ENCODE measurements around the gene MYOCOS. TPM values are rescaled to one million over a fixed set of nuclear protein-coding genes. Genes with fewer than 3 reads are reported as not detected.
"Not testable (repeated sequence)": the region's sequence is repeated elsewhere in the genome, so short reads cannot be mapped to it uniquely, and the experiment has no call there.

MYOCOS gene
- total RNA-seq, 1 experiment from 2014 or later, result 0.45 TPM

- Mint-ChIP-seq H3K4me3 (ENCODE audit: low read depth, unreplicated experiment) (no peak overlapping the region), H3K4me1 (ENCODE audit: low read depth, unreplicated experiment) (peaks cover 10% of the 10 kb centered on the region), H3K27ac (ENCODE audit: unreplicated experiment) (no peak overlapping the region), H3K9me3 (ENCODE audit: low read depth, unreplicated experiment) (no peaks in the 10 kb centered on the region), H3K36me3 (ENCODE audit: insufficient read depth, unreplicated experiment) (no peaks in the 10 kb centered on the region), H3K27me3 (ENCODE audit: unreplicated experiment) (no peaks in the 10 kb centered on the region)
- intact Hi-C loops (cut with micrococcal nuclease; ENCODE audit: unreplicated experiment), result no loop called here
- DNase-seq, result no peak
- no TSS peak for BruUV-seq (replicated peaks)
- no peak for TF ChIP-seq CTCF (IDR thresholded peaks at IDR 0.05; ENCODE audit: unreplicated experiment)
- CTCF ChIA-PET, result interaction anchor here (1.6 kb wide), 1 partner anchor 34 kb away, joined by 5 read pairs; no protein-coding TSS in a partner anchor
Observed at GRCh38 chr1:171610385-171610784, 11.7 kb upstream of the MYOCOS start.

- H3K36me3 Mint-ChIP-seq (ENCODE audit: insufficient read depth, unreplicated experiment), result no peaks in the 10 kb centered on the region
- peaks cover under 1% of the 10 kb centered on the region for H3K27me3 Mint-ChIP-seq (ENCODE audit: unreplicated experiment)
- no peak for TF ChIP-seq CTCF (IDR thresholded peaks at IDR 0.05; ENCODE audit: unreplicated experiment)
- H3K4me1 Mint-ChIP-seq (ENCODE audit: low read depth, unreplicated experiment), result peaks cover 11% of the 10 kb centered on the region
- BruUV-seq (replicated peaks), result no TSS peak
- H3K9me3 Mint-ChIP-seq (ENCODE audit: low read depth, unreplicated experiment), result no peaks in the 10 kb centered on the region
- intact Hi-C loops (cut with micrococcal nuclease; ENCODE audit: unreplicated experiment), result no loop called here
- no peak overlapping the region for H3K4me3 Mint-ChIP-seq (ENCODE audit: low read depth, unreplicated experiment)
- CTCF ChIA-PET, result no interaction called here
- no peak for DNase-seq
- no peak overlapping the region for H3K27ac Mint-ChIP-seq (ENCODE audit: unreplicated experiment)
Observed at GRCh38 chr1:171611306-171611705, 10.7 kb upstream of the MYOCOS start.

GRCh38 chr1:171613282-171613681, 8.8 kb upstream of the MYOCOS start:
- CTCF ChIA-PET, result interaction anchor here (0.7 kb wide), 1 partner anchor 424 kb away, joined by 3 read pairs; no protein-coding TSS in a partner anchor
- no TSS peak for BruUV-seq (replicated peaks)
- Mint-ChIP-seq H3K9me3 (ENCODE audit: low read depth, unreplicated experiment) (no peaks in the 10 kb centered on the region), H3K27ac (ENCODE audit: unreplicated experiment) (no peak overlapping the region), H3K36me3 (ENCODE audit: insufficient read depth, unreplicated experiment) (no peaks in the 10 kb centered on the region), H3K27me3 (ENCODE audit: unreplicated experiment) (peaks cover 19% of the 10 kb centered on the region), H3K4me1 (ENCODE audit: low read depth, unreplicated experiment) (peaks cover 11% of the 10 kb centered on the region), H3K4me3 (ENCODE audit: low read depth, unreplicated experiment) (no peak overlapping the region)
- no peak for TF ChIP-seq CTCF (IDR thresholded peaks at IDR 0.05; ENCODE audit: unreplicated experiment)
- intact Hi-C loops (cut with micrococcal nuclease; ENCODE audit: unreplicated experiment), result no loop called here
- no peak for DNase-seq

GRCh38 chr1:171615122-171615906, 6.7 kb upstream of the MYOCOS start:
- intact Hi-C loops (cut with micrococcal nuclease; ENCODE audit: unreplicated experiment); BruUV-seq (replicated peaks); H3K4me3 Mint-ChIP-seq (ENCODE audit: low read depth, unreplicated experiment): not testable (repeated sequence)

GRCh38 chr1:171616586-171616985, 5.5 kb upstream of the MYOCOS start:
- no peak for DNase-seq
- Mint-ChIP-seq H3K4me3 (ENCODE audit: low read depth, unreplicated experiment) (no peak overlapping the region), H3K36me3 (ENCODE audit: insufficient read depth, unreplicated experiment) (no peaks in the 10 kb centered on the region), H3K27me3 (ENCODE audit: unreplicated experiment) (peaks cover 19% of the 10 kb centered on the region), H3K4me1 (ENCODE audit: low read depth, unreplicated experiment) (peaks cover 11% of the 10 kb centered on the region), H3K9me3 (ENCODE audit: low read depth, unreplicated experiment) (no peaks in the 10 kb centered on the region), H3K27ac (ENCODE audit: unreplicated experiment) (no peak overlapping the region)
- intact Hi-C loops (cut with micrococcal nuclease; ENCODE audit: unreplicated experiment), result no loop called here
- TF ChIP-seq CTCF (IDR thresholded peaks at IDR 0.05; ENCODE audit: unreplicated experiment), result no peak
- CTCF ChIA-PET, result interaction anchor here (0.6 kb wide), 2 partner anchors 19 to 23 kb away, joined by 3 to 4 read pairs; no protein-coding TSS in a partner anchor
- BruUV-seq (replicated peaks), result no TSS peak

More at GRCh38 chr1:171615122-171615906, 6.7 kb upstream of the MYOCOS start:
- H3K36me3 Mint-ChIP-seq (ENCODE audit: insufficient read depth, unreplicated experiment); H3K9me3 Mint-ChIP-seq (ENCODE audit: low read depth, unreplicated experiment); DNase-seq; CTCF ChIA-PET; H3K27ac Mint-ChIP-seq (ENCODE audit: unreplicated experiment): not testable (repeated sequence)
- Mint-ChIP-seq H3K4me1 (ENCODE audit: low read depth, unreplicated experiment) (peaks cover 11% of the 10 kb centered on the region), H3K27me3 (ENCODE audit: unreplicated experiment) (peaks cover 19% of the 10 kb centered on the region)

All from Calu3 (cell line).